ENCODE measurements around the gene CORO2B.

CORO2B gene

DNA sequence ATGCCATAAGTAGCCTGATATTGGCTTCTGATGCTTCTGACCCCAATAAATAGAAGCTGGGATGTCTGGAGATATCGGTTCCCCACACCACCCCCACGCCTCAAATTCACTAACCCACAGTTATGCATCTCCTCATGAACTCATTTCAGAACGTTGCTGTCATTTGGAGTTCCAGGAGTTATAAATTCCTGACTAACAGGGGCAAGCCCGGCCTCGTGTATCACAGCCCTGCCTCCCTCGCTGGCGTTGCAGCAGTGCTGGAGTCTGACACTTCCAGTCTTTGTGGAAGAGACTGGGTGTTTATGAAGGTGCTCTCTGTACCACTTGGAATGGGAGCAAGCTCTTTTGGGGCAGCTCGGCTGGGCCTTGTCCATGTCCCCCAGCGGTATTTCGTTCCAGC lies 140.9 kb downstream of the CORO2B start:
- Histone ChIP-seq H3K36me3 (ENCODE audit: control insufficient read depth, insufficient read depth, low read length) (no peaks in the 10 kb centered on the region), H3K4me1 (ENCODE audit: control insufficient read depth, insufficient read depth, low read length) (no peaks in the 10 kb centered on the region), H3K27ac (ENCODE audit: insufficient read depth, low read depth, low read length, poor library complexity, severe bottlenecking) (no peak overlapping the region), H3K27me3 (ENCODE audit: control insufficient read depth, insufficient read depth, low read length, poor library complexity, severe bottlenecking) (no peaks in the 10 kb centered on the region), H3K4me3 (ENCODE audit: insufficient read depth, low read depth, low read length) (no peak overlapping the region), H3K9me3 (ENCODE audit: control insufficient read depth, low read length) (no peaks in the 10 kb centered on the region)
- 86% methylated on average over 10 of the region's 10 CpGs for WGBS, 2 experiments

GRCh38 chr15:68721886-68722285 lies 143.1 kb downstream of the CORO2B start:
- 88 to 94% methylated on average over 5 of the region's 5 CpGs for WGBS, 2 experiments
- H3K36me3 ChIP-seq (ENCODE audit: control insufficient read depth, insufficient read depth, low read length) = no peaks in the 10 kb centered on the region
- H3K27ac ChIP-seq (ENCODE audit: insufficient read depth, low read depth, low read length, poor library complexity, severe bottlenecking) = no peak overlapping the region
- H3K4me1 ChIP-seq (ENCODE audit: control insufficient read depth, insufficient read depth, low read length) = no peaks in the 10 kb centered on the region
- no peaks in the 10 kb centered on the region for H3K9me3 ChIP-seq (ENCODE audit: control insufficient read depth, low read length)
- no peaks in the 10 kb centered on the region for H3K27me3 ChIP-seq (ENCODE audit: control insufficient read depth, insufficient read depth, low read length, poor library complexity, severe bottlenecking)
- H3K4me3 ChIP-seq (ENCODE audit: insufficient read depth, low read depth, low read length) = no peak overlapping the region

DNA sequence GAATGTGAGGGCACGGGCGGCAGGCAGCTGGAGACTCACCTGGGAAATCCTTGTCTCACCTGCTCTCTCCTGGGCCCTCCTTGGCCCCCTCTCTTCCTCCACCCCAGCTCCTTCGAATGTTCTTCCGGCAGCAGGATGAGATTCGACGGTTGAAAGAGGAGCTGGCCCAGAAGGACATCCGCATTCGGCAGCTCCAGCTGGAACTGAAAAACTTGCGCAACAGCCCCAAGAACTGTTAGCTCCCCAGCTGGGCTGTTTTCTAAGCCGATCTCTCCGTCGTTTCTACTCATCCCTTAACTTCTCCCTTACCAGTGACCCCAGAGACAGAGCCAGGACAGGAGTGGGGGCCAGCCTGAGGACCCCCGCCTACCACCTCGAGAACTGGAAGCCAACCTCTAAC lies 146.9 kb downstream of the CORO2B start:
- no peaks in the 10 kb centered on the region for H3K4me1 ChIP-seq (ENCODE audit: control insufficient read depth, insufficient read depth, low read length)
- no peak overlapping the region for H3K27ac ChIP-seq (ENCODE audit: insufficient read depth, low read depth, low read length, poor library complexity, severe bottlenecking)
- 78 to 81% methylated on average over 14 of the region's 14 CpGs for WGBS, 2 experiments

DNA sequence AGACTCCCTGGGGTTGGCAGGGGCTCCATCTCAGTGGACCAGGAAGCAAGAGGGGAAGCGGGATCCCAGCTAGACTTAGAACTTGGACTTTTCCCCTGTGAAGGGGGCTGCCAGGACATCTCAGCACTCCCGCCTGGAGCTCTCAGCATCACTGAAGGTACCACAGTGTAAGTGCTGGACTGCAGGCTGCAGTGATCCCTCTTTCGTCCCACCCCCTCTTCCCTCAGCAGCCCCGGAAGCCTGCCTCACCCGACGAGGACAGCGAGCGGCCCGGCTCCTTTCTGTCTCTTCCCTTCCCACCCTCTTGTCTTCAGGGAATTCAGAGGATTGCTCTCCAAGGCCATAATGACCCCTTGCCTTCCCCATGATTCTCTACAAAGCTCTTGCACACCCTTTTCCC lies 147.5 kb downstream of the CORO2B start:
- Histone ChIP-seq H3K27ac (ENCODE audit: insufficient read depth, low read depth, low read length, poor library complexity, severe bottlenecking) (no peak overlapping the region), H3K4me3 (ENCODE audit: insufficient read depth, low read depth, low read length) (no peak overlapping the region), H3K36me3 (ENCODE audit: control insufficient read depth, insufficient read depth, low read length) (no peaks in the 10 kb centered on the region), H3K9me3 (ENCODE audit: control insufficient read depth, low read length) (no peaks in the 10 kb centered on the region), H3K4me1 (ENCODE audit: control insufficient read depth, insufficient read depth, low read length) (no peaks in the 10 kb centered on the region), H3K27me3 (ENCODE audit: control insufficient read depth, insufficient read depth, low read length, poor library complexity, severe bottlenecking) (no peaks in the 10 kb centered on the region)
- WGBS, 2 experiments = 86 to 88% methylated on average over 9 of the region's 9 CpGs

More for the DNA sequence above, 146.9 kb downstream of the CORO2B start:
- H3K36me3 ChIP-seq (ENCODE audit: control insufficient read depth, insufficient read depth, low read length) = no peaks in the 10 kb centered on the region
- no peaks in the 10 kb centered on the region for H3K27me3 ChIP-seq (ENCODE audit: control insufficient read depth, insufficient read depth, low read length, poor library complexity, severe bottlenecking)
- no peak overlapping the region for H3K4me3 ChIP-seq (ENCODE audit: insufficient read depth, low read depth, low read length)
- H3K9me3 ChIP-seq (ENCODE audit: control insufficient read depth, low read length) = no peaks in the 10 kb centered on the region

- Histone ChIP-seq H3K27ac (ENCODE audit: insufficient read depth, low read depth, low read length, poor library complexity, severe bottlenecking) (no peak overlapping the region), H3K36me3 (ENCODE audit: control insufficient read depth, insufficient read depth, low read length) (no peaks in the 10 kb centered on the region), H3K9me3 (ENCODE audit: control insufficient read depth, low read length) (no peaks in the 10 kb centered on the region), H3K27me3 (ENCODE audit: control insufficient read depth, insufficient read depth, low read length, poor library complexity, severe bottlenecking) (no peaks in the 10 kb centered on the region), H3K4me3 (ENCODE audit: insufficient read depth, low read depth, low read length) (no peak overlapping the region), H3K4me1 (ENCODE audit: control insufficient read depth, insufficient read depth, low read length) (no peaks in the 10 kb centered on the region)
- WGBS, 2 experiments = 87 to 88% methylated on average over 5 to 6 of the region's 8 CpGs
Observed at GRCh38 chr15:68729789-68730411, 151.1 kb downstream of the CORO2B start.

DNA sequence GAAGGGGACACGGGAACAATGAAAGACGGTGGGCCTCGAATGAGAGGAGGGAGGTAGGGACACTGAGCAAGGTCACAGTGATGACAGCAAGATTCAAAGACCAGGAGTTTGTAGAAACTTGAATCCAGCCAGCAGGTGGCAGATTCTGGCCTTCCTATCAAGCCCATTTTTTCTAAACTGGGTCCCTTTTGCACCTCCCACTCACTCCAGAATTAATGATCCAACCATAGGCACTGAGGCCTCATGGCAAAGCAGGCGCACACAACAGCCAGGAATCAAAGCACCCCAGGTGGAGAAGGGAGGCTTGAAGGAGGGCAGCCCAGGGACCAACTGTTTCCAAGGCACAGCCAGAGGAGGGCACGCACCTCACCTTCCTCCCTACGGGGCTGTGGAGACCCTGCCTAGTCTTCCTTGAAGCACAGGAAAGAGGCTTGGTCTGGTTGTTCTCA lies 151.7 kb downstream of the CORO2B start:
- H3K27ac ChIP-seq (ENCODE audit: insufficient read depth, low read depth, low read length, poor library complexity, severe bottlenecking) = no peak overlapping the region
- H3K4me1 ChIP-seq (ENCODE audit: control insufficient read depth, insufficient read depth, low read length) = no peaks in the 10 kb centered on the region
- 76 to 77% methylated on average over 6 of the region's 6 CpGs for WGBS, 2 experiments

DNA sequence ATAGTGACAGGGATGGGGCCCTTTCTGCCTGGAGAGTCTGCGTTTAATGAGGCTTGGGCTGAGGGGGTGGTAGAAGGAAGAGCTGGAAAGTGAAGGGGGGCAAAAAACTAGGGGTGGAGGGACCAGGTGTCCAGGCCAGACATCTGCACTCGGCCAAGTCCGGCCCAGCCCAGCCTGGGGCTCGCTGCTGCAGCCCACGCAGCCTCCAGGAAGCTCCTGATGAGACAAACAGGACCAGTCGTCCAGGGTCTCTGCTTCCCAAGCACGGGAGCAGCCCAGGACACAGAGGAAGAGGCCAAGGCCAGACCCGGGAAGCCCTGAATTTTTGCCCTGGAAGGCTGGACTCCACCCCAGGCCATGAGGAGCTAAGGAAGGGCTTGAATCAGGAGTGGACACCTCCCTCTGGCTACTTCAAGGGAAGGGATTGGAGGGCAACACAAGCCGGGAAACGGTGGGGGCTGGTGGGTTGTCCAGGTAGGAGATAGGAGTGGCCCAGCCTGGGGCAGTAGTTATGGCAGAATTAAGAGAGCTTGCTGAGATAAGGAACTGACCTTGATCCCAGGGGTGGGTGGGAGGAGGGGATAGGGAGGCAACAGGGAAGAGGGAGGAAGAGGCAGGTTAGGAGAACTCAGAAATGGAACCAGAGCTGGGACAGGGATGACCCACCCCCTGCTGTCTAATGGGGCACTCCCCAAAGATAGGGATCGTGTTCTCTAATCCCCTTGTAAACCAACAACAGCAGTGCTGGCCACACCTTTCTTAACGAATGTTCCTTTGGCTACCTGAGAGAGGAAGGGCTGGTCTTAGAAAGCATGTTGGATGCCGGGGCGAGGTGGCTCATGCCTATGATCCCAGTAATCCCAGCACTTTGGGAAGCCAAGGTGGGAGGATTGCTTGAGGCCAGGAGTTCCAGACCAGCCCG lies 152.4 kb downstream of the CORO2B start:
- Histone ChIP-seq H3K4me1 (ENCODE audit: control insufficient read depth, insufficient read depth, low read length) (no peaks in the 10 kb centered on the region), H3K27me3 (ENCODE audit: control insufficient read depth, insufficient read depth, low read length, poor library complexity, severe bottlenecking) (no peaks in the 10 kb centered on the region), H3K36me3 (ENCODE audit: control insufficient read depth, insufficient read depth, low read length) (no peaks in the 10 kb centered on the region), H3K27ac (ENCODE audit: insufficient read depth, low read depth, low read length, poor library complexity, severe bottlenecking) (no peak overlapping the region), H3K4me3 (ENCODE audit: insufficient read depth, low read depth, low read length) (no peak overlapping the region), H3K9me3 (ENCODE audit: control insufficient read depth, low read length) (no peaks in the 10 kb centered on the region)
- WGBS, 2 experiments = 76 to 78% methylated on average over 15 of the region's 15 CpGs

More for the DNA sequence above, 151.7 kb downstream of the CORO2B start:
- Histone ChIP-seq H3K27me3 (ENCODE audit: control insufficient read depth, insufficient read depth, low read length, poor library complexity, severe bottlenecking) (no peaks in the 10 kb centered on the region), H3K4me3 (ENCODE audit: insufficient read depth, low read depth, low read length) (no peak overlapping the region), H3K9me3 (ENCODE audit: control insufficient read depth, low read length) (no peaks in the 10 kb centered on the region), H3K36me3 (ENCODE audit: control insufficient read depth, insufficient read depth, low read length) (no peaks in the 10 kb centered on the region)

GRCh38 chr15:68732451-68732850 lies 153.7 kb downstream of the CORO2B start:
- Histone ChIP-seq H3K27ac (ENCODE audit: insufficient read depth, low read depth, low read length, poor library complexity, severe bottlenecking) (no peak overlapping the region), H3K27me3 (ENCODE audit: control insufficient read depth, insufficient read depth, low read length, poor library complexity, severe bottlenecking) (no peaks in the 10 kb centered on the region), H3K4me1 (ENCODE audit: control insufficient read depth, insufficient read depth, low read length) (no peaks in the 10 kb centered on the region), H3K9me3 (ENCODE audit: control insufficient read depth, low read length) (no peaks in the 10 kb centered on the region), H3K4me3 (ENCODE audit: insufficient read depth, low read depth, low read length) (no peak overlapping the region), H3K36me3 (ENCODE audit: control insufficient read depth, insufficient read depth, low read length) (no peaks in the 10 kb centered on the region)
- 95 to 96% methylated on average over 2 of the region's 2 CpGs for WGBS, 2 experiments

DNA sequence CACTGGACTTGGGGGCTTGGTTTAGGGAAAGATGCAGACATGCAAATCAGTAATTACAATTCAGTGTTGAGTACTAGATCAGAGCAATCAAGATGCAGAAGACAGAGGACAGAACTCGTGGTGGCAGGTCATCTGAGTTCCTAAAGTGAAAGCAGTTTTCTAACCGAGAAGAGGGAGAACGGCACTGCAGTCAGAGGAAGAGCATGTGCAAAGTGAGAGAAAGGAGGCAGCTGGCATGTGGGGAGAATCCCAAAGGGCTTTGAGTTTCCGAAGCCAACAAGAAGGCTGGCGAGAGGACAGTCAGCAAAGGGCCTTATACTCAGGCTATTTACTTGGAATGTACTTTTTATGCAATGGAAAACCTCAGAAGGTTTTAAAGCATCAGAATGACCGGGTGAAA lies 154.9 kb downstream of the CORO2B start:
- no peak overlapping the region for H3K27ac ChIP-seq (ENCODE audit: insufficient read depth, low read depth, low read length, poor library complexity, severe bottlenecking)
- no peak overlapping the region for H3K4me3 ChIP-seq (ENCODE audit: insufficient read depth, low read depth, low read length)
- H3K4me1 ChIP-seq (ENCODE audit: control insufficient read depth, insufficient read depth, low read length) = no peaks in the 10 kb centered on the region
- H3K9me3 ChIP-seq (ENCODE audit: control insufficient read depth, low read length) = no peaks in the 10 kb centered on the region
- H3K36me3 ChIP-seq (ENCODE audit: control insufficient read depth, insufficient read depth, low read length) = no peaks in the 10 kb centered on the region
- 57 to 65% methylated on average over 5 to 6 of the region's 6 CpGs for WGBS, 2 experiments
- H3K27me3 ChIP-seq (ENCODE audit: control insufficient read depth, insufficient read depth, low read length, poor library complexity, severe bottlenecking) = no peaks in the 10 kb centered on the region

DNA sequence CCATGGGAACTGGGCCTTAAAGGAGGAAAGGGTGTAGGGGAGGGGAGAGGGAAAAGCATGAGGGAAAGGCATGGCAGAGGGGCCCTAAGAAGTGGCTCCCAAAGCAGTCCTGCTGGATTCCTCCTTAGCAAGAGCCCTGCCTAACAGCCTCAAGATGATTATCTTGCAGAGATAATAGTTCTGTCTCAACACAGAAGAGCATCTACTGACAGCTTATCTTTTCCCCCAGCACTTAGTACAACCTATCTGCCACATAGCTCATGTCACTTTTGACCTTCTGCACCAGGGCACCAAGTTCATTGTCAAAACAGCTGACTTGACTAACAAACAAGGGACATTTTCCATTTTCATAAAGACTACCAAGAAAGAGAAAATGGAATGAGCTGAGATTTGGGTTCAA lies 155.6 kb downstream of the CORO2B start:
- no peaks in the 10 kb centered on the region for H3K4me1 ChIP-seq (ENCODE audit: control insufficient read depth, insufficient read depth, low read length)
- H3K36me3 ChIP-seq (ENCODE audit: control insufficient read depth, insufficient read depth, low read length) = no peaks in the 10 kb centered on the region
- no peak overlapping the region for H3K4me3 ChIP-seq (ENCODE audit: insufficient read depth, low read depth, low read length)
- no peaks in the 10 kb centered on the region for H3K9me3 ChIP-seq (ENCODE audit: control insufficient read depth, low read length)
- no peak overlapping the region for H3K27ac ChIP-seq (ENCODE audit: insufficient read depth, low read depth, low read length, poor library complexity, severe bottlenecking)
- no peaks in the 10 kb centered on the region for H3K27me3 ChIP-seq (ENCODE audit: control insufficient read depth, insufficient read depth, low read length, poor library complexity, severe bottlenecking)

Data from ectodermal cell (in vitro differentiated cells).